Esophagus squamous epithelium (tissue), 5 donors: Measurements from ENCODE around the gene THSD7B. TPM values are rescaled to one million over a fixed set of nuclear protein-coding genes. Genes with fewer than 3 reads are reported as not detected.

Source experiments
- DNase-seq: peaks from one replicate; lab custom pipeline; 2025; lab: John Stamatoyannopoulos, UW
- H3K27ac ChIP-seq, 4 donors: fragments of 200-600 bp; sonication (generic); one replicate each; pipeline ENCODE4 v1.5.1; 2016 to 2019; ENCODE audit warnings: mild to moderate bottlenecking in 1 of 4
- H3K27me3 ChIP-seq, 4 donors: fragments of 200-600 bp; sonication (generic); 1 replicate in 3 of 4; 2 replicates in 1 of 4; pipeline versions ENCODE4 v1.5.1 to v1.6.0; 2017 to 2021; ENCODE audit warnings: antibody characterized with exemption in 1 of 4
- H3K36me3 ChIP-seq, 3 donors: fragments of 200-600 bp; sonication (generic); one replicate each; pipeline ENCODE4 v1.5.1; 2016 to 2019
- H3K4me1 ChIP-seq, 3 donors: fragments of 200-600 bp; sonication (generic); one replicate each; pipeline ENCODE4 v1.5.1; 2017 to 2019
- H3K4me3 ChIP-seq, 4 donors: fragments of 200-600 bp; sonication (generic); 1 replicate in 3 of 4; 2 replicates in 1 of 4; pipeline ENCODE4 v1.5.1; 2016 to 2019; ENCODE audit warnings: mild to moderate bottlenecking in 2 of 4, moderate library complexity in 1 of 4
- H3K9me3 ChIP-seq, 3 donors: fragments of 200-600 bp; sonication (generic); one replicate each; pipeline ENCODE4 v1.5.1; 2016 to 2019
- CTCF ChIP-seq, 6 experiments: fragments of 450-650 bp in 4 of 6; fragments of 200-600 bp in 2 of 6; sonication (generic) in 2 of 6; IDR thresholded peaks; one replicate each; pipeline ENCODE4 v1.5.1; 2016 to 2019; ENCODE audit warnings: antibody characterized with exemption in 6 of 6, mild to moderate bottlenecking in 4 of 6, moderate library complexity in 4 of 6
- POLR2A ChIP-seq, 4 donors: fragments of 450-650 bp; IDR thresholded peaks; one replicate each; pipeline ENCODE4 v1.6.1; 2017; ENCODE audit warnings: antibody characterized with exemption in 4 of 4, mild to moderate bottlenecking in 4 of 4, moderate library complexity in 3 of 4
- WGBS, 2 donors: methylation state at CpG; one replicate each; pipeline ENCODE4 v1.1.5; 2018; 5-methylcytosine and 5-hydroxymethylcytosine counted together
- intact Hi-C: fragments of 100-400 bp; cut with DNase I; formaldehyde crosslinking; loops from one replicate; pipeline ENCODE4 v1.15.0; 2022
- total RNA-seq, 4 donors: library from RNA; depleted of rRNA; stranded (reverse); fragments of >200 nt; gene quantifications; one replicate each; pipeline ENCODE4 v1.1.0, GENCODE V29; 2016
- donor health status: DM: yes; HTN: yes; CAD: no.

The THSD7B gene
- total RNA-seq, 4 donors from 2014 or later: 0.31 to 0.97 (median 0.72) TPM

GRCh38 chr2:137444970-137445369 lies 679.6 kb downstream of the THSD7B start:
- Histone ChIP-seq H3K9me3 (no peaks in the 10 kb centered on the region), H3K36me3 (no peaks in the 10 kb centered on the region), H3K27ac (no peak overlapping the region), H3K27me3 (no peaks in the 10 kb centered on the region), H3K4me1 (no peaks in the 10 kb centered on the region), H3K4me3 (no peak overlapping the region)
- WGBS, 2 donors: 68 to 96% methylated on average over 1 of the region's 1 CpG
- TF ChIP-seq CTCF (IDR thresholded peaks at IDR 0.05) (no peak), POLR2A (IDR thresholded peaks at IDR 0.05) (no peak)
- DNase-seq: no peak
- intact Hi-C loops: no loop called here

GRCh38 chr2:137449454-137449853 lies 684.1 kb downstream of the THSD7B start:
- no peak for DNase-seq
- H3K4me3 ChIP-seq: no peak overlapping the region
- TF ChIP-seq POLR2A (IDR thresholded peaks at IDR 0.05) (no peak), CTCF (IDR thresholded peaks at IDR 0.05) (no peak)
- H3K4me1 ChIP-seq: no peaks in the 10 kb centered on the region
- no peaks in the 10 kb centered on the region for H3K27me3 ChIP-seq
- H3K27ac ChIP-seq: no peak overlapping the region
- no peaks in the 10 kb centered on the region for H3K36me3 ChIP-seq
- no peaks in the 10 kb centered on the region for H3K9me3 ChIP-seq
- intact Hi-C loops: no loop called here

- no peaks in the 10 kb centered on the region for H3K36me3 ChIP-seq
- 60 to 64% methylated on average over 2 of the region's 2 CpGs for WGBS, 2 donors
- H3K4me3 ChIP-seq: no peak overlapping the region
- DNase-seq: no peak
- TF ChIP-seq POLR2A (IDR thresholded peaks at IDR 0.05): no peak
- no peak for TF ChIP-seq CTCF (IDR thresholded peaks at IDR 0.05)
- intact Hi-C loops: no loop called here
- H3K27me3 ChIP-seq: no peaks in the 10 kb centered on the region
- H3K9me3 ChIP-seq: no peaks in the 10 kb centered on the region
- H3K27ac ChIP-seq: no peak overlapping the region
- no peaks in the 10 kb centered on the region for H3K4me1 ChIP-seq
Observed at GRCh38 chr2:137454886-137455285, 689.5 kb downstream of the THSD7B start.

- intact Hi-C loops: no loop called here
- WGBS, 2 donors: 20 to 21% methylated on average over 3 of the region's 3 CpGs
- DNase-seq: no peak
Observed at GRCh38 chr2:137467246-137467862, 702.0 kb downstream of the THSD7B start.

GRCh38 chr2:137493261-137493660 lies 727.9 kb downstream of the THSD7B start:
- Histone ChIP-seq H3K27ac (no peak overlapping the region), H3K36me3 (no peaks in the 10 kb centered on the region), H3K9me3 (no peaks in the 10 kb centered on the region), H3K4me1 (no peaks in the 10 kb centered on the region), H3K4me3 (no peak overlapping the region), H3K27me3 (no peaks in the 10 kb centered on the region)
- no peak for DNase-seq
- intact Hi-C loops: no loop called here
- 58 to 65% methylated on average over 5 of the region's 5 CpGs for WGBS, 2 donors
- no peak for TF ChIP-seq CTCF (IDR thresholded peaks at IDR 0.05)
- no peak for TF ChIP-seq POLR2A (IDR thresholded peaks at IDR 0.05)

More at GRCh38 chr2:137467246-137467862, 702.0 kb downstream of the THSD7B start:
- Histone ChIP-seq H3K4me1 (no peaks in the 10 kb centered on the region), H3K27ac (no peak overlapping the region), H3K27me3 (no peaks in the 10 kb centered on the region), H3K4me3 (no peak overlapping the region), H3K36me3 (no peaks in the 10 kb centered on the region), H3K9me3 (no peaks in the 10 kb centered on the region)
- TF ChIP-seq POLR2A (IDR thresholded peaks at IDR 0.05) (no peak), CTCF (IDR thresholded peaks at IDR 0.05) (peak; percentile 12 to 71 (median 46))
